ENCODE results near the gene NRAP.

NRAP gene

DNA sequence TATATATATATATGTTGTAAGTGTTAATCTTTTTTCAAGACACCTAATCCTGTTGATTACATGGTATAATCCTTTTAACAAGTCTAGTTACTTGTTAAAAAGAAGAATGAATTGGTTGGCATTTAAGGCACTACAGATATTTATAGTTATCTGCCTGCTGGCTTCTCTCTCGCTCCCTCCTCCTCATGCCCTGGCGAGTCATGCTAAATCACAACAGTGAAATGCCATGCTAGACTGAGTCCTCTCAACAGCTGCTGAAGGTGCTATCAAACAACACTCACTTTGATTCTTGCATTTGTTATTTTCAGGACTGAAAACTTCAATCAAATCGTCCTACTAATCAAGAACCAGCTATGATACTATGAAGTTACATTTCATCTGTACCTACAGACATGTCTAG lies 15.4 kb downstream of the NRAP start:
- TF ChIP-seq, protein P1, sequence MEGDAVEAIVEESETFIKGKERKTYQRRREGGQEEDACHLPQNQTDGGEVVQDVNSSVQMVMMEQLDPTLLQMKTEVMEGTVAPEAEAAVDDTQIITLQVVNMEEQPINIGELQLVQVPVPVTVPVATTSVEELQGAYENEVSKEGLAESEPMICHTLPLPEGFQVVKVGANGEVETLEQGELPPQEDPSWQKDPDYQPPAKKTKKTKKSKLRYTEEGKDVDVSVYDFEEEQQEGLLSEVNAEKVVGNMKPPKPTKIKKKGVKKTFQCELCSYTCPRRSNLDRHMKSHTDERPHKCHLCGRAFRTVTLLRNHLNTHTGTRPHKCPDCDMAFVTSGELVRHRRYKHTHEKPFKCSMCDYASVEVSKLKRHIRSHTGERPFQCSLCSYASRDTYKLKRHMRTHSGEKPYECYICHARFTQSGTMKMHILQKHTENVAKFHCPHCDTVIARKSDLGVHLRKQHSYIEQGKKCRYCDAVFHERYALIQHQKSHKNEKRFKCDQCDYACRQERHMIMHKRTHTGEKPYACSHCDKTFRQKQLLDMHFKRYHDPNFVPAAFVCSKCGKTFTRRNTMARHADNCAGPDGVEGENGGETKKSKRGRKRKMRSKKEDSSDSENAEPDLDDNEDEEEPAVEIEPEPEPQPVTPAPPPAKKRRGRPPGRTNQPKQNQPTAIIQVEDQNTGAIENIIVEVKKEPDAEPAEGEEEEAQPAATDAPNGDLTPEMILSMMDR (conservative IDR thresholded peaks at IDR 0.05), result no peak
- no peak overlapping the region for H3K27ac ChIP-seq

DNA sequence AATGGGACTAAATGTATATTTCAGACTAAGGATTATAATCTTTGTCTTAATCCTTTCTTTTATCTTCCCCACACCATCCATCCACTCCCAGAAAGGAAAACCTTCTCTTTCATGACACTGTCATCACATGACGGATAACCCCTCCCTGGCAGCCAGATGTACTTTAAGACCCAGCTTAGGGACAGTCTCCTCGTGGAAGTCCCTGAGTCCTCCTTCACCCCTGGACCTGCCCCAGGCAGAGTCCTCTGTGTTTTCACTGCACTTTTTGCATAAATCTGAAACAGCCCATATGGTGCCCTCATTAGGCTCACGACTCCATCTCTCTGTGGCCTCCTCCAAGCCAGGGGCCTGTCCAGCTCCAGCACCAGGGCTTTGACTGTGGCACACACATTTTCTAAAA lies 16.0 kb downstream of the NRAP start:
- H3K27ac ChIP-seq, result no peak overlapping the region
- TF ChIP-seq, protein P1 (conservative IDR thresholded peaks at IDR 0.05), result no peak

DNA sequence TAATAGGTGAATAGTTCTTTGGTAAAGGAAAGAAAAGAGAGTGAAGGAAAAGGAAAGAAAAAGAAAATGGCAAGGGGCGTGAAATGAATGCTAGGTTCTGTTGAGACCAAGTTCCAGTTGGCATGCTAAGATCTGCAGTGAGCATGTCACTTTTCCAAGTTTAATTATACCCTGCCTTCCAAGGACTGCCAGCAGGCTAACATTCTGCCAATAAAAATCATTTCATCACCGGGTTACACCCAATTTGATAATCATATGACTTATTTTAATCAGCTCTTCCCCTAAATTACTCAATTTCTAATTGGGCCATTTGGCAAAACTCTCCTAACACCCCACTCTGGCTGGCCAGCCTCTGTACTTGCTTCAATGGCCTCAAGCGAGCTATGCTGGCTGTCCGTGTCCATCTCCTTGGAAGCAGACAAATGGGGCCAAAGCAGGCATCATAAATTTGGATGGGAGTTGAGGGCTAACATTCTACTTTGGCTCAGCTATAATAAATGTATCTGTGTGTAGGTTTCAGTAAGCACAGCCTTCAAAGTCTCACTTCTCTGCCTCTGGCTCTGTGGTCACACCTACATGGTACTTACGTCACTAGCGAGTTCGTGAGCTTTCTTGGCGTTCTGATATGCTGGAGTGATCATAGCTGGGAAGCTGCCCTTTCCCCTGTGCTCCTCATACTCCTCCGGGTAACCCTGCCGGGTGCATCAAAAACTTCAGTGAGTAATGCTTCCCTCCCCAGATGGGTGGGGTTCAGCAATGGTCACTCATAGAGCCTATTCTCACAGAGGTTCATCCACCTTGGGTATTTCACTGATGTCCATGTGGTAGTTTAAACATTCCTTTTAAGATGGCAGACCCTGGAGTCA lies 17.3 kb downstream of the NRAP start:
- no peak overlapping the region for H3K27ac ChIP-seq
- TF ChIP-seq, protein P1 (conservative IDR thresholded peaks at IDR 0.05), result no peak

DNA sequence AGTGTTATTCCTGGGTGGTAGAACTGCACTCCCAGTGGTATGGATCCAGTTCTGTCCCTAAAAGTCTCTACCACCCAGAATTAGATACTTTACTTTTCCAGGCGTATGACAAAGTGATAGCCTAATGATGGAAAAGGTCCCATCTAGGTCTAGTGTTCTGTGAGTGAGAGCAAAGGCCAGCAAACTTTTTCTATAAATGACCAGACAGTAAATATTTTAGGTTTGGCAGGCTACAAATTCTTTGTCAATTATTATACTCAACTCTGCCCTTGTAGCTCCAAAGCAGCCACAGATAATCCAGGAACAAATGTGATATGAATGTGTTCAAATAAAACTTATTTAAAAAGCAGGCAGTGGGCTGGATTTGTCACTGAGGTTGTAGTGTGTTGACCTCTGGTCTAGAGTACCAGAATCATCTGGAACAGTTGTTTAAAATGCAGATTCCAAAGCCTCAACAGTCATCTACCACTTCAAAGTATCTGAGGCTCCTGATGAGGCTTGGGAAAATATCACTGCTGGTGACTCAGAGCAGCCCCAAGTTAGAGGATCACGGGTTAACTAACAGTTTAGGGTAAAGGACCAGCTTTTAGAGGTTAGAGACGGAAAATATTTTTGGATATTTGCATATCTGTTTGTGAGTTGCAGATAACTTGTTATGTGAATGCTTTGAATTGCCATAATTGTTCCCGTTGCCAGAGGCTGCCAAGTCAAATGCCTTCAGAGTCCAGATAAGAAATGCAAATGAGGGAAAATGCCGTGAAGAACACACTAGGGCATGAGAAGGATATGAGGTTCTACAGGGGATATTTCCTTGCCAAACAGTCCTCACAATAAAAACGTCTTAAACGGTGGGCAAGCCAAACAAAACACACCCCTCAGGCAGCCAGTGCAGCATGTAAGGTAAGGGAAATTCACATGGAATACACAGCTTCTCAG lies 19.4 kb downstream of the NRAP start:
- no peak overlapping the region for H3K27ac ChIP-seq

DNA sequence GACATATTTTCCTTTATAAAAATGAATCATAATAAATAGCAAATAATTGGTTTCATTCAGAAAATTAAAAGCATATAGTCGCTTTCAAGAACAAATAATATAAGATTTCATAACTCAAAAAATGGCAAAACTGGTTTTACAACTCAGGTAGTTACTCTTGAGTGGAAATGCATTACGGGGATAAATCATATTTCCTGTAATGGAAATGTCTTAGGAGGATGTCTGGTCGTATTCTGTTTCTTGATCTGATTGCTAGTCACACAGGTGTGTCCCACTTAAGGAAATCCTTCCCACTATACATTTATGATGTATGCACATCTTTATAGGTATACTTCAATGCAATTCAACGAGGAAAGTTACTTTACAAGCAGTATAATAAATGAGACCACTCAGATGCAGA lies 20.7 kb downstream of the NRAP start:
- H3K27ac ChIP-seq, result no peak overlapping the region
- TF ChIP-seq, protein P1 (conservative IDR thresholded peaks at IDR 0.05), result no peak

More for the DNA sequence above, 19.4 kb downstream of the NRAP start:
- TF ChIP-seq, protein P1 (conservative IDR thresholded peaks at IDR 0.05), result no peak

DNA sequence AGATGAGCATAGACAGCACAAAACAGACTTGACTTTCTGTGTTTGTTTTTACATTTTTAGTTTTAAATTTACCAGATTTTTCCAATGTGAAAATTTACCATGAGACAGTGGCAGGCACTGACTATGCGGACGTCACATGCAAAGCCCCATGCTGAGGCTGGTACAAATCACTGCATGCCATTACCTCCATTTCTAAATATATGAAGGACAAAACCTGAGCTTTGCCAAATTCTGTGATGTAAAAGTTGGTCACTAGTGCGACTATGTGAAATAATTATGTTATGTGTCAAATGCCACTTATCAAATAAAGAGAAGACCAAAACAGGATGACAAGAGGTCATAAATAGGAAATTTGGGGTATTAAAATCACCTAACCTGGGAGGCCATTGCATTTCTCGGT lies 22.1 kb downstream of the NRAP start:
- no peak overlapping the region for H3K27ac ChIP-seq
- TF ChIP-seq, protein P1 (conservative IDR thresholded peaks at IDR 0.05), result no peak

DNA sequence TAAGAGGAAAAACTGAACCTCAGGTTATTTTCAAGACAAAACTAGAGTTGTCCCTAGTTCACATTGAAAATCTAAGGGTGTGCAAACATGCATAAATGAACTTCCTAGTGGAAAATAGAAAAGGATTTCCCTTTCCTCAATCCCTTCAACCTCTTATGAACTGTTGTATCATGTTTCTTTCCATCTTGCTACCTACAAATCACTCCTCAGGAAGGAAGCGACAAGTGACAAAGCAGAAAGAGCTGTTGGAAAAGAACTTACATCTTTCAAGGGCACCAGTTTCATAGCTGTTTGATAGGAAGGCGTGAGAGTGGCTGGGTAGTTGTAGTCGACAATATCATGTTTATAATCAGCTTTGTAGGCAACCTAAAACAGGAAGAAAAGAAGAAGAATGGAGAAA lies 23.9 kb downstream of the NRAP start:
- TF ChIP-seq, protein P1 (conservative IDR thresholded peaks at IDR 0.05), result no peak
- no peak overlapping the region for H3K27ac ChIP-seq
